HCT116 (cell line): ENCODE data around the gene COA1. TPM values are rescaled to one million over a fixed set of nuclear protein-coding genes. Genes with fewer than 3 reads are reported as not detected.

Source experiments
- ATAC-seq: fragments of 200-7000 bp; cut with Tn5 transposase; 2 replicates; pipeline ENCODE4 v1.9.1; 2020; ENCODE audit warnings: mild to moderate bottlenecking, moderate library complexity
- BruUV-seq: library from RNA; stranded (reverse); fragments of 400-500 nt; replicated peaks from 2 replicates; lab custom pipeline; 2021; lab: Mats Ljungman, UMichigan
- CTCF ChIA-PET: fragments of 300-600 bp; sonication (Branson Sonifier 250); formaldehyde crosslinking; loops from one replicate; lab custom pipeline; 2021; ENCODE audit warnings: antibody characterized with exemption; lab: Charles Lee
- POLR2A ChIA-PET: fragments of 300-600, 350-600 bp; sonication (Branson Sonifier 250); formaldehyde crosslinking; loops from one replicate; lab custom pipeline; 2021; ENCODE audit warnings: antibody characterized with exemption; lab: Charles Lee
- RAD21 ChIA-PET, 2 experiments: fragments of 300-600 bp; sonication (Branson Sonifier 250); formaldehyde crosslinking; loops; one replicate each; lab custom pipeline; 2023; ENCODE audit warnings: low total read pairs in 2 of 2; ENCODE audit not compliant: uncharacterized antibody in 2 of 2, unreplicated experiment in 2 of 2, low non-redundant PET in 1 of 2; lab: Charles Lee
- DNase-seq: peaks from one replicate; pipeline ENCODE4 v3.0.0-alpha.2; 2010; ENCODE audit warnings: low read depth, low spot score
- H2AFZ ChIP-seq: fragments of 200-600 bp; shearing (Covaris generic), sonication (generic); 2 replicates; pipeline ENCODE4 v1.6.1; 2017; ENCODE audit warnings: low read depth, mixed run types, mixed read lengths, antibody characterized with exemption, low read length; ENCODE audit not compliant: poor library complexity, severe bottlenecking
- H3K27ac ChIP-seq: 2 replicates; pipeline ENCODE4 v1.5.1; 2012; ENCODE audit warnings: low read depth, low read length
- H3K27me3 ChIP-seq: fragments of 200-600 bp; sonication (generic); 2 replicates; pipeline ENCODE4 v1.6.1; 2016; ENCODE audit warnings: mixed run types, low read length, mixed read lengths; ENCODE audit not compliant: insufficient read depth
- H3K36me3 ChIP-seq, 2 experiments: fragments of 200-500 bp in 1 of 2; fragments of 200-600 bp in 1 of 2; sonication (Bioruptor generic) in 1 of 2; sonication (generic) in 1 of 2; 2 replicates each; pipeline versions ENCODE4 v1.5.1 to v1.6.1; 2014 to 2016; ENCODE audit warnings: low read length in 2 of 2, inconsistent platforms in 1 of 2, mixed read lengths in 1 of 2, mixed run types in 1 of 2; ENCODE audit not compliant: insufficient read depth in 2 of 2, control insufficient read depth in 1 of 2
- H3K4me1 ChIP-seq, 2 experiments: fragments of 200-600 bp in 1 of 2; sonication (generic) in 1 of 2; 2 replicates each; pipeline versions ENCODE4 v1.5.1 to v1.6.1; 2012 to 2017; ENCODE audit warnings: low read length in 2 of 2, inconsistent platforms in 1 of 2, mild to moderate bottlenecking in 1 of 2, mixed read lengths in 1 of 2, mixed run types in 1 of 2, moderate library complexity in 1 of 2; ENCODE audit not compliant: insufficient read depth in 2 of 2, control insufficient read depth in 1 of 2
- H3K4me2 ChIP-seq: fragments of 200-600 bp; sonication (generic); 2 replicates; pipeline ENCODE4 v1.6.1; 2017; ENCODE audit warnings: mixed run types, low read length, mixed read lengths
- H3K4me3 ChIP-seq, 2 experiments: fragments of 200-600 bp in 1 of 2; sonication (generic) in 1 of 2; replicated peaks in 1 of 2; 2 replicates each; pipeline ENCODE4 v1.5.1; 2011 to 2016; ENCODE audit warnings: low read length in 2 of 2, control low read depth in 1 of 2, low read depth in 1 of 2, mild to moderate bottlenecking in 1 of 2, mixed read lengths in 1 of 2, mixed run types in 1 of 2
- H3K79me2 ChIP-seq: fragments of 200-600 bp; sonication (generic); 2 replicates; pipeline ENCODE4 v1.6.1; 2017; ENCODE audit warnings: mild to moderate bottlenecking, mixed run types, low read length, moderate library complexity, mixed read lengths; ENCODE audit not compliant: insufficient read depth
- H3K9ac ChIP-seq: fragments of 200-600 bp; sonication (generic); 2 replicates; pipeline ENCODE4 v1.6.1; 2016; ENCODE audit warnings: low read length, mixed read lengths
- H3K9me2 ChIP-seq: fragments of 200-600 bp; sonication (generic), shearing (Covaris generic); 2 replicates; pipeline ENCODE4 v1.6.1; 2017; ENCODE audit warnings: mixed run types, mild to moderate bottlenecking, moderate library complexity; ENCODE audit not compliant: insufficient read depth
- H3K9me3 ChIP-seq, 2 experiments: fragments of 200-500 bp in 1 of 2; fragments of 200-600 bp in 1 of 2; sonication (Bioruptor generic) in 1 of 2; sonication (generic) in 1 of 2; 2 replicates each; pipeline ENCODE4 v1.6.1; 2014 to 2017; ENCODE audit warnings: low read length in 2 of 2, mixed read lengths in 2 of 2, inconsistent platforms in 1 of 2, low read depth in 1 of 2, mild to moderate bottlenecking in 1 of 2, mixed run types in 1 of 2, moderate library complexity in 1 of 2; ENCODE audit not compliant: control insufficient read depth in 1 of 2, insufficient read depth in 1 of 2
- H4K20me1 ChIP-seq: fragments of 200-600 bp; sonication (generic), shearing (Covaris generic); 2 replicates; pipeline ENCODE4 v1.6.1; 2017; ENCODE audit warnings: mixed run types, mild to moderate bottlenecking, moderate library complexity; ENCODE audit not compliant: insufficient read depth
- CBX3 ChIP-seq: IDR thresholded peaks from 2 replicates; pipeline ENCODE4 v1.6.1; 2012; ENCODE audit warnings: low read depth
- EZH2 ChIP-seq: fragments of 200-600 bp; sonication (generic); IDR thresholded peaks from 2 replicates; pipeline ENCODE4 v1.6.1; 2017; ENCODE audit warnings: antibody characterized with exemption, mixed run types
- EZH2phosphoT487 ChIP-seq: fragments of 200-600 bp; IDR thresholded peaks from 2 replicates; pipeline ENCODE4 v1.6.1; 2018; ENCODE audit warnings: antibody characterized with exemption, borderline replicate concordance
- FOSL1 ChIP-seq: IDR thresholded peaks from 2 replicates; pipeline ENCODE4 v1.6.1; 2012; ENCODE audit warnings: low read depth
- JUND ChIP-seq: IDR thresholded peaks from 2 replicates; pipeline ENCODE4 v1.6.1; 2012
- POLR2A ChIP-seq: IDR thresholded peaks from 2 replicates; pipeline ENCODE4 v1.7.0; 2011; ENCODE audit warnings: borderline replicate concordance; ENCODE audit not compliant: insufficient read depth, insufficient read length; ENCODE audit errors: extremely low read depth
- POLR2AphosphoS5 ChIP-seq: IDR thresholded peaks from 2 replicates; pipeline ENCODE4 v1.6.1; 2011; ENCODE audit warnings: mild to moderate bottlenecking, low read depth, low read length, moderate library complexity
- RAD21 ChIP-seq: IDR thresholded peaks from 2 replicates; pipeline ENCODE4 v1.6.1; 2012; ENCODE audit warnings: low read depth, mild to moderate bottlenecking
- SP1 ChIP-seq: IDR thresholded peaks from 2 replicates; pipeline ENCODE4 v1.6.1; 2012; ENCODE audit warnings: low read depth
- TCF7L2 ChIP-seq: IDR thresholded peaks from 2 replicates; pipeline ENCODE4 v1.7.0; 2011; ENCODE audit warnings: borderline replicate concordance, inconsistent platforms; ENCODE audit not compliant: insufficient read depth, insufficient read length; ENCODE audit errors: extremely low read depth
- YY1 ChIP-seq: IDR thresholded peaks from 2 replicates; pipeline ENCODE4 v1.6.1; 2011; ENCODE audit warnings: low read length, low read depth, moderate library complexity, mild to moderate bottlenecking; ENCODE audit not compliant: insufficient replicate concordance; ENCODE audit errors: extremely low read depth
- ZFX ChIP-seq: fragments of 450-650 bp; IDR thresholded peaks from 2 replicates; pipeline ENCODE4 v1.6.1; 2017
- ZNF274 ChIP-seq: fragments of 200-500 bp; sonication (Bioruptor generic); IDR thresholded peaks from 2 replicates; pipeline ENCODE4 v1.6.1; 2014; ENCODE audit warnings: mild to moderate bottlenecking, low read depth, low read length, inconsistent platforms
- intact Hi-C: fragments of 100-400 bp; cut with micrococcal nuclease; formaldehyde crosslinking; loops from 2 replicates; pipeline ENCODE4 v1.10.0; 2022
- total RNA-seq: library from RNA; stranded (reverse); gene quantifications from one replicate; pipeline ENCODE4 v1.2.1, GENCODE V29; 2021; ENCODE audit not compliant: unreplicated experiment
- TF ChIP-seq, protein P1 (sequence below): IDR thresholded peaks from 2 replicates; pipeline ENCODE4 v1.6.1; 2012
- TF ChIP-seq, protein P2 (sequence below): IDR thresholded peaks from 2 replicates; pipeline ENCODE4 v1.6.1; 2011; ENCODE audit warnings: mild to moderate bottlenecking, low read length, moderate library complexity; ENCODE audit not compliant: insufficient replicate concordance; ENCODE audit errors: extremely low read depth
- TF ChIP-seq, protein P3 (sequence below): IDR thresholded peaks from 2 replicates; pipeline ENCODE4 v1.6.1; 2012

The COA1 gene
- total RNA-seq, 1 experiment from 2014 or later, result 78.5 TPM

DNA sequence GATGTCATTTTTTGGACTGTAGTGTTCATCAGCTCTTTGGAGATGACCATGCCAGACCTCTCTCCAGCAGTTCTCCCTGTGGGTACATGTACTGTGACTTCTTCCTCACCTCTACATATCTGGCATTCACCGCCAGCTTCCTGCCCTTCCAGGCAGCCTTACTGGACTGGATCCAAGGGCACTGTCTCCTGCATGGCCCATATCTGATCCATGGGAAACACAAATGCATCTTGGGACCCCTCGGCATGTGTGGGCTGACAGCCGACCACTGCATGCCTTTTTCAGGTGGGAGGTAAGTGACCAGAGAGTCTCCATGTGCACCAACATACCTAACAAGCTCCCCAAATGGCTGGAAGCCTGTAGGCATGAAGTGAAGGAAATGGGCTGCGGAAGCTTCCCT lies 25.3 kb upstream of the COA1 start:
- H3K4me2 ChIP-seq, result no peak overlapping the region
- no peaks in the 10 kb centered on the region for H3K27me3 ChIP-seq
- H3K9me3 ChIP-seq, result no peaks in the 10 kb centered on the region
- no peak overlapping the region for H2AFZ ChIP-seq
- H3K9ac ChIP-seq, result no peak overlapping the region
- no peaks in the 10 kb centered on the region for H3K79me2 ChIP-seq
- peaks cover 9 to 13% of the 10 kb centered on the region in 2 experiments for H3K4me1 ChIP-seq
- no peak for ATAC-seq
- H3K9me2 ChIP-seq, result no peaks in the 10 kb centered on the region
- no peak overlapping the region for H3K27ac ChIP-seq
- ChIA-PET POLR2A (no interaction called here), RAD21 (no interaction called here), CTCF (interaction anchor here (0.7 kb wide), 1 partner anchor 172 kb away, joined by 6 read pairs; no protein-coding TSS in a partner anchor)
- no peak for TF ChIP-seq CBX3
- TF ChIP-seq JUND, result no peak
- TF ChIP-seq POLR2AphosphoS5, result no peak
- intact Hi-C loops, result no loop called here
- H3K4me3 ChIP-seq, result no peak overlapping the region
- no peak for DNase-seq
- no peaks in the 10 kb centered on the region for H3K36me3 ChIP-seq
- BruUV-seq, result no TSS peak
- H4K20me1 ChIP-seq, result no peaks in the 10 kb centered on the region

DNA sequence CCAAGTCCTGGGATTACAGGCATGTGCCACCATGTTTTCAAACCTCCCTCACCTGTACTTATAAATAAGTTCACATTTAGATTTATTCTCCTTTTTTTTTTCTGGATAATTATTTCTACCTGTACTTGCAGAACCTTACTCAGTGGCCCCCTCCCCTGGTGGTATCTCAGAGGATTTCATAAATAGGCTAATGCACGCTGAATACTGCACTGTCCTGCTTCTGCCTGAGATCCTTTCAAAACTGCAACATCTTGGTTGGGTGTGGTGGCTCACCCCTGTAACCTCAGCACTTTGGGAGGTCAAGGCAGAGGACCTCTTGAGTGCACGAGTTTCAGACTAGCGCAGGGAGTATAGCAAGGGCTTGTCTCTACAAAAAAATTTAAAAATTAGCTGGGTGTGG lies 24.5 kb upstream of the COA1 start:
- DNase-seq (no peak), ATAC-seq (no peak)
- POLR2A ChIA-PET, result no interaction called here
- no peaks in the 10 kb centered on the region for H3K79me2 ChIP-seq
- H3K4me3 ChIP-seq, result no peak overlapping the region
- intact Hi-C loops, result no loop called here
- H3K4me1 ChIP-seq, result peaks cover 3 to 6% of the 10 kb centered on the region in 2 experiments; a peak in 1 of 4 replicates
- CTCF ChIA-PET, result interaction anchor here (0.7 kb wide), 1 partner anchor 171 kb away, joined by 6 read pairs; no protein-coding TSS in a partner anchor
- no peaks in the 10 kb centered on the region for H3K9me2 ChIP-seq
- H3K4me2 ChIP-seq, result no peak overlapping the region
- BruUV-seq, result no TSS peak
- TF ChIP-seq POLR2AphosphoS5 (no peak), RAD21 (no peak), FOSL1 (no peak), JUND (no peak), ZFX (no peak), CBX3 (no peak), EZH2 (no peak), ZNF274 (no peak), SP1 (no peak), TCF7L2 (no peak), YY1 (no peak), POLR2A (no peak), EZH2phosphoT487 (no peak)
- TF ChIP-seq, protein P1, sequence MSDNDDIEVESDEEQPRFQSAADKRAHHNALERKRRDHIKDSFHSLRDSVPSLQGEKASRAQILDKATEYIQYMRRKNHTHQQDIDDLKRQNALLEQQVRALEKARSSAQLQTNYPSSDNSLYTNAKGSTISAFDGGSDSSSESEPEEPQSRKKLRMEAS, result no peak
- TF ChIP-seq, protein P2, sequence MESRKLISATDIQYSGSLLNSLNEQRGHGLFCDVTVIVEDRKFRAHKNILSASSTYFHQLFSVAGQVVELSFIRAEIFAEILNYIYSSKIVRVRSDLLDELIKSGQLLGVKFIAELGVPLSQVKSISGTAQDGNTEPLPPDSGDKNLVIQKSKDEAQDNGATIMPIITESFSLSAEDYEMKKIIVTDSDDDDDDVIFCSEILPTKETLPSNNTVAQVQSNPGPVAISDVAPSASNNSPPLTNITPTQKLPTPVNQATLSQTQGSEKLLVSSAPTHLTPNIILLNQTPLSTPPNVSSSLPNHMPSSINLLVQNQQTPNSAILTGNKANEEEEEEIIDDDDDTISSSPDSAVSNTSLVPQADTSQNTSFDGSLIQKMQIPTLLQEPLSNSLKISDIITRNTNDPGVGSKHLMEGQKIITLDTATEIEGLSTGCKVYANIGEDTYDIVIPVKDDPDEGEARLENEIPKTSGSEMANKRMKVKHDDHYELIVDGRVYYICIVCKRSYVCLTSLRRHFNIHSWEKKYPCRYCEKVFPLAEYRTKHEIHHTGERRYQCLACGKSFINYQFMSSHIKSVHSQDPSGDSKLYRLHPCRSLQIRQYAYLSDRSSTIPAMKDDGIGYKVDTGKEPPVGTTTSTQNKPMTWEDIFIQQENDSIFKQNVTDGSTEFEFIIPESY, result no peak
- TF ChIP-seq, protein P3, sequence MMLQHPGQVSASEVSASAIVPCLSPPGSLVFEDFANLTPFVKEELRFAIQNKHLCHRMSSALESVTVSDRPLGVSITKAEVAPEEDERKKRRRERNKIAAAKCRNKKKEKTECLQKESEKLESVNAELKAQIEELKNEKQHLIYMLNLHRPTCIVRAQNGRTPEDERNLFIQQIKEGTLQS, result no peak
- H4K20me1 ChIP-seq, result no peaks in the 10 kb centered on the region
- no peaks in the 10 kb centered on the region for H3K27me3 ChIP-seq
- no peak overlapping the region for H3K27ac ChIP-seq
- no peak overlapping the region for H3K9ac ChIP-seq
- H3K9me3 ChIP-seq, result no peaks in the 10 kb centered on the region
- RAD21 ChIA-PET, result no interaction called here
- no peaks in the 10 kb centered on the region for H3K36me3 ChIP-seq
- no peak overlapping the region for H2AFZ ChIP-seq
